Neural crest cell (in vitro differentiated cells): ENCODE data around the gene WAS. TPM values are rescaled to one million over a fixed set of nuclear protein-coding genes. Genes with fewer than 3 reads are reported as not detected.

Experiments used
- DNase-seq: peaks from one replicate; pipeline ENCODE4 v3.0.0; 2021; ENCODE audit warnings: low read depth, mixed read lengths, low spot score
- H3K27ac Mint-ChIP-seq: one replicate; pipeline ENCODE4 v1.8.0; 2021; ENCODE audit warnings: mild to moderate bottlenecking, mixed read lengths; ENCODE audit not compliant: unreplicated experiment
- H3K27me3 Mint-ChIP-seq: 2 replicates; pipeline ENCODE4 v1.8.0; 2021; ENCODE audit warnings: low read depth, mild to moderate bottlenecking, mixed read lengths
- H3K36me3 Mint-ChIP-seq: 2 replicates; pipeline ENCODE4 v1.8.0; 2021; ENCODE audit warnings: low read depth, mild to moderate bottlenecking, mixed read lengths
- H3K4me1 Mint-ChIP-seq: 2 replicates; pipeline ENCODE4 v1.8.0; 2021; ENCODE audit warnings: mixed read lengths
- H3K4me3 Mint-ChIP-seq: one replicate; pipeline ENCODE4 v1.8.0; 2021; ENCODE audit warnings: mild to moderate bottlenecking, mixed read lengths
- H3K9me3 Mint-ChIP-seq: 2 replicates; pipeline ENCODE4 v1.8.0; 2021; ENCODE audit warnings: mixed read lengths
- CTCF ChIP-seq: fragments of 200-600 bp; sonication (generic); conservative IDR thresholded peaks from 2 replicates; pipeline ENCODE4 v1.5.0; 2021; ENCODE audit warnings: antibody characterized with exemption, mild to moderate bottlenecking
- long read RNA-seq: library from polyadenylated mRNA; unstranded; transcript quantifications from one replicate; pipeline ENCODE4 v2.0.0, GENCODE V29; 2020
- total RNA-seq: library from RNA; stranded (reverse); gene quantifications from 2 replicates; pipeline ENCODE4 v1.2.1, GENCODE V29; 2021

Gene WAS
- total RNA-seq, result 0.64 and 0.70 TPM in 2 replicates
- long read RNA-seq, result 0 reads

GRCh38 chrX:48683411-48683982 lies at the start of gene WAS:
TSS of gene WAS (plus strand) at chrX:48683799. CDS start at chrX:48683854, 55 bp downstream.
- Mint-ChIP-seq H3K9me3 (peaks cover 5% of the 10 kb centered on the region), H3K27ac (no peak within 1 kb of the TSS), H3K36me3 (peaks cover 7% of the 10 kb centered on the region), H3K27me3 (peaks cover 14% of the 10 kb centered on the region), H3K4me3 (peak within 1 kb of the TSS; percentile 24), H3K4me1 (peaks cover 3% of the 10 kb centered on the region)
- DNase-seq, result no peak
- no peak for TF ChIP-seq CTCF

- H3K4me3 Mint-ChIP-seq, result no peak overlapping the region
- no peak overlapping the region for H3K27ac Mint-ChIP-seq
- peaks cover 4% of the 10 kb centered on the region for H3K9me3 Mint-ChIP-seq
- H3K36me3 Mint-ChIP-seq, result no peaks in the 10 kb centered on the region
- no peaks in the 10 kb centered on the region for H3K27me3 Mint-ChIP-seq
- no peak for DNase-seq
- no peak for TF ChIP-seq CTCF
- H3K4me1 Mint-ChIP-seq, result peaks cover 7% of the 10 kb centered on the region
Measured at GRCh38 chrX:48636301-48636700, 47.3 kb upstream of the WAS start.

- H3K36me3 Mint-ChIP-seq, result no peaks in the 10 kb centered on the region
- no peak for DNase-seq
- no peak overlapping the region for H3K27ac Mint-ChIP-seq
- no peak for TF ChIP-seq CTCF
- peaks cover 4% of the 10 kb centered on the region for H3K9me3 Mint-ChIP-seq
- H3K4me3 Mint-ChIP-seq, result no peak overlapping the region
- no peaks in the 10 kb centered on the region for H3K27me3 Mint-ChIP-seq
- peaks cover 5% of the 10 kb centered on the region for H3K4me1 Mint-ChIP-seq
Measured at GRCh38 chrX:48636776-48637175, 46.8 kb upstream of the WAS start.

- Mint-ChIP-seq H3K36me3 (no peaks in the 10 kb centered on the region), H3K9me3 (no peaks in the 10 kb centered on the region), H3K27me3 (no peaks in the 10 kb centered on the region), H3K4me3 (no peak overlapping the region), H3K4me1 (peaks cover 4% of the 10 kb centered on the region), H3K27ac (no peak overlapping the region)
- no peak for DNase-seq
- TF ChIP-seq CTCF, result no peak
Measured at GRCh38 chrX:48645669-48646068, 37.9 kb upstream of the WAS start.

GRCh38 chrX:48648336-48648751 lies 35.3 kb upstream of the WAS start:
- Mint-ChIP-seq H3K4me1 (peaks cover 4% of the 10 kb centered on the region), H3K4me3 (no peak overlapping the region), H3K27ac (peak overlapping the region; percentile 86), H3K9me3 (no peaks in the 10 kb centered on the region), H3K36me3 (no peaks in the 10 kb centered on the region), H3K27me3 (no peaks in the 10 kb centered on the region)
- DNase-seq, result no peak
- peak; percentile 41 for TF ChIP-seq CTCF
